Measurements from ENCODE around the gene NFKB1.

NFKB1 gene

GRCh38 chr4:102580463-102580842 is 79.3 kb downstream of the NFKB1 start:
- Histone ChIP-seq H3K4me3 (ENCODE audit: low read depth, low read length) (no peak overlapping the region), H3K9ac (ENCODE audit: low read depth, low read length) (no peak overlapping the region), H3K36me3 (ENCODE audit: control insufficient read depth, insufficient read depth, low read length) (no peaks in the 10 kb centered on the region), H3K4me1 (ENCODE audit: control insufficient read depth, insufficient read depth, low read length) (0 out of 2 replicates have a peak, but pooled peaks cover 10% of the 10 kb centered on the region), H3K27me3 (ENCODE audit: control insufficient read depth, insufficient read depth, low read length) (no peaks in the 10 kb centered on the region), H3K9me3 (ENCODE audit: control insufficient read depth, insufficient read depth, low read length) (no peaks in the 10 kb centered on the region), H3K27ac (ENCODE audit: low read depth, low read length) (no peak overlapping the region)

GRCh38 chr4:102584091-102584490 is 82.9 kb downstream of the NFKB1 start:
- H3K27me3 ChIP-seq (ENCODE audit: control insufficient read depth, insufficient read depth, low read length), result no peaks in the 10 kb centered on the region
- no peaks in the 10 kb centered on the region for H3K4me1 ChIP-seq (ENCODE audit: control insufficient read depth, insufficient read depth, low read length)
- H3K4me3 ChIP-seq (ENCODE audit: low read depth, low read length), result no peak overlapping the region
- H3K36me3 ChIP-seq (ENCODE audit: control insufficient read depth, insufficient read depth, low read length), result no peaks in the 10 kb centered on the region
- no peaks in the 10 kb centered on the region for H3K9me3 ChIP-seq (ENCODE audit: control insufficient read depth, insufficient read depth, low read length)
- no peak overlapping the region for H3K27ac ChIP-seq (ENCODE audit: low read depth, low read length)
- no peak overlapping the region for H3K9ac ChIP-seq (ENCODE audit: low read depth, low read length)

- no peaks in the 10 kb centered on the region for H3K36me3 ChIP-seq (ENCODE audit: control insufficient read depth, insufficient read depth, low read length)
Observed at GRCh38 chr4:102585329-102585728, 84.2 kb downstream of the NFKB1 start.

GRCh38 chr4:102586002-102586643 is 85.0 kb downstream of the NFKB1 start:
- H3K36me3 ChIP-seq (ENCODE audit: control insufficient read depth, insufficient read depth, low read length), result no peaks in the 10 kb centered on the region
- H3K4me3 ChIP-seq (ENCODE audit: low read depth, low read length), result no peak overlapping the region
- no peaks in the 10 kb centered on the region for H3K9me3 ChIP-seq (ENCODE audit: control insufficient read depth, insufficient read depth, low read length)
- H3K27ac ChIP-seq (ENCODE audit: low read depth, low read length), result no peak overlapping the region
- no peaks in the 10 kb centered on the region for H3K27me3 ChIP-seq (ENCODE audit: control insufficient read depth, insufficient read depth, low read length)
- no peak overlapping the region for H3K9ac ChIP-seq (ENCODE audit: low read depth, low read length)
- H3K4me1 ChIP-seq (ENCODE audit: control insufficient read depth, insufficient read depth, low read length), result no peaks in the 10 kb centered on the region

More at GRCh38 chr4:102585329-102585728, 84.2 kb downstream of the NFKB1 start:
- Histone ChIP-seq H3K4me1 (ENCODE audit: control insufficient read depth, insufficient read depth, low read length) (no peaks in the 10 kb centered on the region), H3K27me3 (ENCODE audit: control insufficient read depth, insufficient read depth, low read length) (no peaks in the 10 kb centered on the region), H3K4me3 (ENCODE audit: low read depth, low read length) (no peak overlapping the region), H3K27ac (ENCODE audit: low read depth, low read length) (no peak overlapping the region), H3K9ac (ENCODE audit: low read depth, low read length) (no peak overlapping the region), H3K9me3 (ENCODE audit: control insufficient read depth, insufficient read depth, low read length) (no peaks in the 10 kb centered on the region)

GRCh38 chr4:102586644-102587021 is 85.5 kb downstream of the NFKB1 start:
- Histone ChIP-seq H3K4me1 (ENCODE audit: control insufficient read depth, insufficient read depth, low read length) (no peaks in the 10 kb centered on the region), H3K9me3 (ENCODE audit: control insufficient read depth, insufficient read depth, low read length) (no peaks in the 10 kb centered on the region), H3K27ac (ENCODE audit: low read depth, low read length) (no peak overlapping the region), H3K27me3 (ENCODE audit: control insufficient read depth, insufficient read depth, low read length) (no peaks in the 10 kb centered on the region), H3K4me3 (ENCODE audit: low read depth, low read length) (no peak overlapping the region), H3K9ac (ENCODE audit: low read depth, low read length) (no peak overlapping the region), H3K36me3 (ENCODE audit: control insufficient read depth, insufficient read depth, low read length) (no peaks in the 10 kb centered on the region)

- H3K36me3 ChIP-seq (ENCODE audit: control insufficient read depth, insufficient read depth, low read length), result no peaks in the 10 kb centered on the region
- H3K27me3 ChIP-seq (ENCODE audit: control insufficient read depth, insufficient read depth, low read length), result no peaks in the 10 kb centered on the region
- no peaks in the 10 kb centered on the region for H3K9me3 ChIP-seq (ENCODE audit: control insufficient read depth, insufficient read depth, low read length)
- H3K4me1 ChIP-seq (ENCODE audit: control insufficient read depth, insufficient read depth, low read length), result no peaks in the 10 kb centered on the region
- H3K4me3 ChIP-seq (ENCODE audit: low read depth, low read length), result no peak overlapping the region
- H3K9ac ChIP-seq (ENCODE audit: low read depth, low read length), result no peak overlapping the region
- H3K27ac ChIP-seq (ENCODE audit: low read depth, low read length), result no peak overlapping the region
Observed at GRCh38 chr4:102589743-102590142, 88.6 kb downstream of the NFKB1 start.

GRCh38 chr4:102592256-102592655 is 91.1 kb downstream of the NFKB1 start:
- Histone ChIP-seq H3K9me3 (ENCODE audit: control insufficient read depth, insufficient read depth, low read length) (no peaks in the 10 kb centered on the region), H3K9ac (ENCODE audit: low read depth, low read length) (no peak overlapping the region), H3K27ac (ENCODE audit: low read depth, low read length) (no peak overlapping the region), H3K36me3 (ENCODE audit: control insufficient read depth, insufficient read depth, low read length) (no peaks in the 10 kb centered on the region), H3K4me3 (ENCODE audit: low read depth, low read length) (no peak overlapping the region), H3K27me3 (ENCODE audit: control insufficient read depth, insufficient read depth, low read length) (no peaks in the 10 kb centered on the region), H3K4me1 (ENCODE audit: control insufficient read depth, insufficient read depth, low read length) (no peaks in the 10 kb centered on the region)

- no peaks in the 10 kb centered on the region for H3K27me3 ChIP-seq (ENCODE audit: control insufficient read depth, insufficient read depth, low read length)
- H3K27ac ChIP-seq (ENCODE audit: low read depth, low read length), result no peak overlapping the region
- H3K4me1 ChIP-seq (ENCODE audit: control insufficient read depth, insufficient read depth, low read length), result no peaks in the 10 kb centered on the region
- no peaks in the 10 kb centered on the region; the same call in 1 of the 2 replicates for H3K36me3 ChIP-seq (ENCODE audit: control insufficient read depth, insufficient read depth, low read length)
- no peak overlapping the region for H3K4me3 ChIP-seq (ENCODE audit: low read depth, low read length)
- H3K9me3 ChIP-seq (ENCODE audit: control insufficient read depth, insufficient read depth, low read length), result no peaks in the 10 kb centered on the region
- no peak overlapping the region for H3K9ac ChIP-seq (ENCODE audit: low read depth, low read length)
Observed at GRCh38 chr4:102593147-102593546, 92.0 kb downstream of the NFKB1 start.

- Histone ChIP-seq H3K4me1 (ENCODE audit: control insufficient read depth, insufficient read depth, low read length) (no peaks in the 10 kb centered on the region), H3K4me3 (ENCODE audit: low read depth, low read length) (no peak overlapping the region), H3K27me3 (ENCODE audit: control insufficient read depth, insufficient read depth, low read length) (no peaks in the 10 kb centered on the region), H3K36me3 (ENCODE audit: control insufficient read depth, insufficient read depth, low read length) (no peaks in the 10 kb centered on the region; the same call in 1 of the 2 replicates), H3K9me3 (ENCODE audit: control insufficient read depth, insufficient read depth, low read length) (no peaks in the 10 kb centered on the region), H3K27ac (ENCODE audit: low read depth, low read length) (no peak overlapping the region), H3K9ac (ENCODE audit: low read depth, low read length) (no peak overlapping the region)
Observed at GRCh38 chr4:102594000-102594399, 92.8 kb downstream of the NFKB1 start.

- Histone ChIP-seq H3K4me1 (ENCODE audit: control insufficient read depth, insufficient read depth, low read length) (no peaks in the 10 kb centered on the region), H3K9me3 (ENCODE audit: control insufficient read depth, insufficient read depth, low read length) (no peaks in the 10 kb centered on the region), H3K4me3 (ENCODE audit: low read depth, low read length) (no peak overlapping the region)
Observed at GRCh38 chr4:102596532-102596931, 95.4 kb downstream of the NFKB1 start.

GRCh38 chr4:102598086-102598761 is 97.1 kb downstream of the NFKB1 start:
- no peaks in the 10 kb centered on the region for H3K9me3 ChIP-seq (ENCODE audit: control insufficient read depth, insufficient read depth, low read length)
- H3K36me3 ChIP-seq (ENCODE audit: control insufficient read depth, insufficient read depth, low read length), result no peaks in the 10 kb centered on the region; the same call in 1 of the 2 replicates
- H3K9ac ChIP-seq (ENCODE audit: low read depth, low read length), result no peak overlapping the region
- H3K4me1 ChIP-seq (ENCODE audit: control insufficient read depth, insufficient read depth, low read length), result no peaks in the 10 kb centered on the region
- no peak overlapping the region for H3K4me3 ChIP-seq (ENCODE audit: low read depth, low read length)
- no peak overlapping the region for H3K27ac ChIP-seq (ENCODE audit: low read depth, low read length)
- H3K27me3 ChIP-seq (ENCODE audit: control insufficient read depth, insufficient read depth, low read length), result no peaks in the 10 kb centered on the region

More at GRCh38 chr4:102596532-102596931, 95.4 kb downstream of the NFKB1 start:
- Histone ChIP-seq H3K27ac (ENCODE audit: low read depth, low read length) (no peak overlapping the region), H3K9ac (ENCODE audit: low read depth, low read length) (no peak overlapping the region), H3K36me3 (ENCODE audit: control insufficient read depth, insufficient read depth, low read length) (no peaks in the 10 kb centered on the region; the same call in 1 of the 2 replicates), H3K27me3 (ENCODE audit: control insufficient read depth, insufficient read depth, low read length) (no peaks in the 10 kb centered on the region)

Data from HUES48 (cell line).